HepG2 (cell line): ENCODE measurements around the gene ATP6V0A1. TPM values are rescaled to one million over a fixed set of nuclear protein-coding genes. Genes with fewer than 3 reads are reported as not detected.

Experiments
- CHD2 ChIP-seq: IDR thresholded peaks from 2 replicates; pipeline ENCODE4 v1.6.1; 2011; ENCODE audit warnings: low read depth, low read length, improper control_type of control experiment
- E2F2 ChIP-seq: sonication (generic); formaldehyde crosslinking; IDR thresholded peaks from 2 replicates; pipeline ENCODE4 v1.4.0; 2020; ENCODE audit warnings: missing genetic modification reagents, borderline replicate concordance
- GPN1 ChIP-seq: sonication (generic); formaldehyde crosslinking; IDR thresholded peaks from 2 replicates; pipeline ENCODE4 v1.5.1; 2020; ENCODE audit warnings: missing genetic modification reagents, borderline replicate concordance
- HHEX ChIP-seq: IDR thresholded peaks from 2 replicates; pipeline ENCODE4 v1.6.1; 2016; ENCODE audit warnings: control low read depth
- MAFF ChIP-seq: IDR thresholded peaks from 2 replicates; pipeline ENCODE4 v1.6.1; 2011; ENCODE audit warnings: low read depth, low read length, improper control_type of control experiment
- MXD3 ChIP-seq: IDR thresholded peaks from 2 replicates; pipeline ENCODE4 v1.6.1; 2016; ENCODE audit warnings: mild to moderate bottlenecking, missing biosample characterization, missing genetic modification reagents
- NR3C1 ChIP-seq: sonication (generic); formaldehyde crosslinking; IDR thresholded peaks from 2 replicates; pipeline ENCODE4 v1.4.0; 2020; ENCODE audit warnings: missing genetic modification reagents
- PRDM10 ChIP-seq: sonication (generic); formaldehyde crosslinking; IDR thresholded peaks from 2 replicates; pipeline ENCODE4 v1.4.0; 2020; ENCODE audit warnings: low read depth, missing genetic modification reagents
- THAP11 ChIP-seq: IDR thresholded peaks from 2 replicates; pipeline ENCODE4 v1.6.1; 2016; ENCODE audit warnings: missing biosample characterization, missing genetic modification reagents
- ZNF296 ChIP-seq: sonication (generic); formaldehyde crosslinking; conservative IDR thresholded peaks from 2 replicates; pipeline ENCODE4 v1.5.0; 2020; ENCODE audit warnings: mild to moderate bottlenecking, missing genetic modification reagents
- ZNF629 ChIP-seq: sonication (generic); formaldehyde crosslinking; conservative IDR thresholded peaks from 2 replicates; pipeline ENCODE4 v1.5.0; 2020; ENCODE audit warnings: missing genetic modification reagents
- ZNF83 ChIP-seq: sonication (generic); formaldehyde crosslinking; IDR thresholded peaks from 2 replicates; pipeline ENCODE4 v1.4.0; 2020; ENCODE audit warnings: missing genetic modification reagents, mild to moderate bottlenecking, borderline replicate concordance
- ZXDC ChIP-seq: sonication (generic); formaldehyde crosslinking; IDR thresholded peaks from 2 replicates; pipeline ENCODE4 v1.5.0; 2020; ENCODE audit warnings: mild to moderate bottlenecking, missing genetic modification reagents
- polyA plus RNA-seq, 8 experiments: library from polyadenylated mRNA; depleted of rRNA in 3 of 8; stranded (reverse) in 7 of 8; unstranded in 1 of 8; fragments of >200 nt; fragmentation: Illumina TruSeq in 4 of 8; extraction: Trizol in 4 of 8; gene quantifications; 2 replicates each; pipeline versions ENCODE4 v1.2.1 to v1.2.3, GENCODE V29; 2011 to 2016; ENCODE audit warnings: low read depth in 4 of 8, missing spikeins in 1 of 8, mixed read lengths in 1 of 8; ENCODE audit not compliant: insufficient read depth in 1 of 8
- total RNA-seq, 5 experiments: library from RNA; depleted of rRNA; stranded (reverse); fragments of >200 nt; fragmentation: Illumina TruSeq; extraction: Trizol; gene quantifications; 2 replicates each; pipeline ENCODE4 v1.2.3, GENCODE V29; 2016; ENCODE audit warnings: low read depth in 1 of 5
- TF ChIP-seq, protein P1 (sequence below): IDR thresholded peaks from 2 replicates; pipeline ENCODE4 v1.6.1; 2016; ENCODE audit warnings: low read depth, missing genetic modification reagents, missing compliant biosample characterization

ATP6V0A1 gene
- total and polyA plus RNA-seq, 2 of the 13 experiments (the other 11 are each of a cell fraction or from before 2014, with no cell fraction given) = 27.9 to 54.1 TPM

GRCh38 chr17:42441371-42442195 lies 17.1 kb upstream of the ATP6V0A1 start (continued):
- TF ChIP-seq, protein P1, sequence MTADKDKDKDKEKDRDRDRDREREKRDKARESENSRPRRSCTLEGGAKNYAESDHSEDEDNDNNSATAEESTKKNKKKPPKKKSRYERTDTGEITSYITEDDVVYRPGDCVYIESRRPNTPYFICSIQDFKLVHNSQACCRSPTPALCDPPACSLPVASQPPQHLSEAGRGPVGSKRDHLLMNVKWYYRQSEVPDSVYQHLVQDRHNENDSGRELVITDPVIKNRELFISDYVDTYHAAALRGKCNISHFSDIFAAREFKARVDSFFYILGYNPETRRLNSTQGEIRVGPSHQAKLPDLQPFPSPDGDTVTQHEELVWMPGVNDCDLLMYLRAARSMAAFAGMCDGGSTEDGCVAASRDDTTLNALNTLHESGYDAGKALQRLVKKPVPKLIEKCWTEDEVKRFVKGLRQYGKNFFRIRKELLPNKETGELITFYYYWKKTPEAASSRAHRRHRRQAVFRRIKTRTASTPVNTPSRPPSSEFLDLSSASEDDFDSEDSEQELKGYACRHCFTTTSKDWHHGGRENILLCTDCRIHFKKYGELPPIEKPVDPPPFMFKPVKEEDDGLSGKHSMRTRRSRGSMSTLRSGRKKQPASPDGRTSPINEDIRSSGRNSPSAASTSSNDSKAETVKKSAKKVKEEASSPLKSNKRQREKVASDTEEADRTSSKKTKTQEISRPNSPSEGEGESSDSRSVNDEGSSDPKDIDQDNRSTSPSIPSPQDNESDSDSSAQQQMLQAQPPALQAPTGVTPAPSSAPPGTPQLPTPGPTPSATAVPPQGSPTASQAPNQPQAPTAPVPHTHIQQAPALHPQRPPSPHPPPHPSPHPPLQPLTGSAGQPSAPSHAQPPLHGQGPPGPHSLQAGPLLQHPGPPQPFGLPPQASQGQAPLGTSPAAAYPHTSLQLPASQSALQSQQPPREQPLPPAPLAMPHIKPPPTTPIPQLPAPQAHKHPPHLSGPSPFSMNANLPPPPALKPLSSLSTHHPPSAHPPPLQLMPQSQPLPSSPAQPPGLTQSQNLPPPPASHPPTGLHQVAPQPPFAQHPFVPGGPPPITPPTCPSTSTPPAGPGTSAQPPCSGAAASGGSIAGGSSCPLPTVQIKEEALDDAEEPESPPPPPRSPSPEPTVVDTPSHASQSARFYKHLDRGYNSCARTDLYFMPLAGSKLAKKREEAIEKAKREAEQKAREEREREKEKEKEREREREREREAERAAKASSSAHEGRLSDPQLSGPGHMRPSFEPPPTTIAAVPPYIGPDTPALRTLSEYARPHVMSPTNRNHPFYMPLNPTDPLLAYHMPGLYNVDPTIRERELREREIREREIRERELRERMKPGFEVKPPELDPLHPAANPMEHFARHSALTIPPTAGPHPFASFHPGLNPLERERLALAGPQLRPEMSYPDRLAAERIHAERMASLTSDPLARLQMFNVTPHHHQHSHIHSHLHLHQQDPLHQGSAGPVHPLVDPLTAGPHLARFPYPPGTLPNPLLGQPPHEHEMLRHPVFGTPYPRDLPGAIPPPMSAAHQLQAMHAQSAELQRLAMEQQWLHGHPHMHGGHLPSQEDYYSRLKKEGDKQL (CRISPR knock-in tag) = no peak
- TF ChIP-seq MXD3 (CRISPR knock-in tag) = no peak; the same call in 1 of the 2 replicates
- no peak for TF ChIP-seq ZXDC (CRISPR knock-in tag)
- TF ChIP-seq E2F2 (CRISPR knock-in tag) = no peak
- no peak for TF ChIP-seq HHEX (CRISPR knock-in tag)
- no peak for TF ChIP-seq CHD2
- TF ChIP-seq MAFF = no peak
- no peak for TF ChIP-seq GPN1 (CRISPR knock-in tag)
- TF ChIP-seq PRDM10 (CRISPR knock-in tag) = no peak
- TF ChIP-seq NR3C1 (CRISPR knock-in tag) = no peak
- no peak for TF ChIP-seq ZNF83 (CRISPR knock-in tag)
- TF ChIP-seq THAP11 = peak; percentile 22; the same call in 1 of the 2 replicates
- no peak for TF ChIP-seq ZNF296 (CRISPR knock-in tag)
- peak; percentile 73 for TF ChIP-seq ZNF629 (CRISPR knock-in tag)
